Measurements from ENCODE around the gene FCN1. TPM values are rescaled to one million over a fixed set of nuclear protein-coding genes. Genes with fewer than 3 reads are reported as not detected.

FCN1 gene
- total RNA-seq, 1 donor from 2014 or later: not detected

DNA sequence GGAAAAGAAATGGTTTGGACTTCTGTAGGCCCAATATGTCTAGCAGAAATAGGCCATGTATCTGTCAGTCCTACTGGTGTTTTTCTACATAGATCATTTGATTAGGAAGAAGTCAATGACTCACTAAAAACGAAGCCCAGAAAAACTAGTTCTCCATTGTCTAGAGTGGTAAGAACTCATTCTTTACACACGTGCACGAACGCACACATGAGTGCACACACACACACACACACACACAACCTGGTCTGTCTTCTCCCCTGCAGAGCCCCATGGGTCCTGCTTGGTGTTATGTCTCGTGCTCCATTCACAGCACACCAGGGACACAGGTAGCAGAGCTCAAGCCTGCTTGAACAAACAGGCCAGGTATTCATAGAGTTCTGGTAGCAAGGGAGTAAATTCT, 14.9 kb upstream of the FCN1 start:
- Histone ChIP-seq H3K36me3 (ENCODE audit: control insufficient read depth, insufficient read depth, low read length) (no peaks in the 10 kb centered on the region), H3K4me3 (ENCODE audit: low read depth, low read length) (no peak overlapping the region), H3K27me3 (ENCODE audit: control insufficient read depth, insufficient read depth, low read length) (no peaks in the 10 kb centered on the region)
- FAIRE-seq (no peak), DNase-seq (ENCODE audit: low read depth) (no peak)
- TF ChIP-seq, protein P1, sequence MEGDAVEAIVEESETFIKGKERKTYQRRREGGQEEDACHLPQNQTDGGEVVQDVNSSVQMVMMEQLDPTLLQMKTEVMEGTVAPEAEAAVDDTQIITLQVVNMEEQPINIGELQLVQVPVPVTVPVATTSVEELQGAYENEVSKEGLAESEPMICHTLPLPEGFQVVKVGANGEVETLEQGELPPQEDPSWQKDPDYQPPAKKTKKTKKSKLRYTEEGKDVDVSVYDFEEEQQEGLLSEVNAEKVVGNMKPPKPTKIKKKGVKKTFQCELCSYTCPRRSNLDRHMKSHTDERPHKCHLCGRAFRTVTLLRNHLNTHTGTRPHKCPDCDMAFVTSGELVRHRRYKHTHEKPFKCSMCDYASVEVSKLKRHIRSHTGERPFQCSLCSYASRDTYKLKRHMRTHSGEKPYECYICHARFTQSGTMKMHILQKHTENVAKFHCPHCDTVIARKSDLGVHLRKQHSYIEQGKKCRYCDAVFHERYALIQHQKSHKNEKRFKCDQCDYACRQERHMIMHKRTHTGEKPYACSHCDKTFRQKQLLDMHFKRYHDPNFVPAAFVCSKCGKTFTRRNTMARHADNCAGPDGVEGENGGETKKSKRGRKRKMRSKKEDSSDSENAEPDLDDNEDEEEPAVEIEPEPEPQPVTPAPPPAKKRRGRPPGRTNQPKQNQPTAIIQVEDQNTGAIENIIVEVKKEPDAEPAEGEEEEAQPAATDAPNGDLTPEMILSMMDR (IDR thresholded peaks at IDR 0.05; ENCODE audit: insufficient read depth, low read length, severe bottlenecking): no peak

DNA sequence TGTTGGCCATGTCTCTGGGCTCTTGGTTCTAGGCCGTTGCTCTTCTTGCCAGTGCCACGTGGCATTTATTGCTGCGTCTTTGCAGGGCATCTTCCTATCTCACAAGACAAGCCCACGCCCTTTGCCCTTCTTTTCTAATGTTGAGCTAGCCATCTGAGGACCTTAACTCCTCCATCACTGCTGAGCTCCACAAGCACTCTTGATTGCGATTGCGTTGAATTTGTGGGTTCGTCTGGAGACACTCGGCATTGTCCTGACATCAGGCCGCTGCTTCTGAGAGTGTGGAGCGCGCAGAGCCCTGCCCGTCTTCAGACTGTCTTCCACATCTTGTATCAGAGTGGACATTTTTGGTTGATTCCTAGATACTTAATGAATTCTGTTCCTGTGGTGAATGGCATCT, 14.5 kb upstream of the FCN1 start:
- DNase-seq (ENCODE audit: low read depth) (no peak), FAIRE-seq (no peak)
- TF ChIP-seq, protein P1 (IDR thresholded peaks at IDR 0.05; ENCODE audit: insufficient read depth, low read length, severe bottlenecking): no peak
- no peaks in the 10 kb centered on the region for H3K27me3 ChIP-seq (ENCODE audit: control insufficient read depth, insufficient read depth, low read length)
- H3K36me3 ChIP-seq (ENCODE audit: control insufficient read depth, insufficient read depth, low read length): no peaks in the 10 kb centered on the region
- H3K4me3 ChIP-seq (ENCODE audit: low read depth, low read length): no peak overlapping the region

DNA sequence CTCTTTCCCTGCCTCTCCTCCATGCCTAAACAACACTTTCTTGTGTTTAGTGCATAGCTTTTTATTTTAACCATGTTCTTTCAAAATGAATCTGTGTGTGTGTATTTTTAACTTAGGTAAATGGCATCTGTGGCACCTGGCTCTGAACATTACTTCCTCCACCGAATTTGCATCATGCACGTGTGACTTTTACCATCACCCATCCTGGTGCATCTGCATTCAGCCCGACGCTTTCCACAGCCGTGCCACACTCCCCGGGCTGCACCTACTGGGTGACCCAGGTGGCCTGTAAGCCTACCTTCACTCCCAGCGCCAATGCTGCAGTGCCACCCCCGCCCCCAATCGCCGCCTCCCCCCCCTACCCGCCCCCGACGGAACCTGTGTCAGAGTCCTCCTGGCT, 12.7 kb upstream of the FCN1 start:
- TF ChIP-seq, protein P1 (IDR thresholded peaks at IDR 0.05; ENCODE audit: insufficient read depth, low read length, severe bottlenecking): no peak
- Histone ChIP-seq H3K27me3 (ENCODE audit: control insufficient read depth, insufficient read depth, low read length) (no peaks in the 10 kb centered on the region), H3K36me3 (ENCODE audit: control insufficient read depth, insufficient read depth, low read length) (no peaks in the 10 kb centered on the region), H3K4me3 (ENCODE audit: low read depth, low read length) (no peak overlapping the region)
- FAIRE-seq (no peak), DNase-seq (ENCODE audit: low read depth) (no peak)

DNA sequence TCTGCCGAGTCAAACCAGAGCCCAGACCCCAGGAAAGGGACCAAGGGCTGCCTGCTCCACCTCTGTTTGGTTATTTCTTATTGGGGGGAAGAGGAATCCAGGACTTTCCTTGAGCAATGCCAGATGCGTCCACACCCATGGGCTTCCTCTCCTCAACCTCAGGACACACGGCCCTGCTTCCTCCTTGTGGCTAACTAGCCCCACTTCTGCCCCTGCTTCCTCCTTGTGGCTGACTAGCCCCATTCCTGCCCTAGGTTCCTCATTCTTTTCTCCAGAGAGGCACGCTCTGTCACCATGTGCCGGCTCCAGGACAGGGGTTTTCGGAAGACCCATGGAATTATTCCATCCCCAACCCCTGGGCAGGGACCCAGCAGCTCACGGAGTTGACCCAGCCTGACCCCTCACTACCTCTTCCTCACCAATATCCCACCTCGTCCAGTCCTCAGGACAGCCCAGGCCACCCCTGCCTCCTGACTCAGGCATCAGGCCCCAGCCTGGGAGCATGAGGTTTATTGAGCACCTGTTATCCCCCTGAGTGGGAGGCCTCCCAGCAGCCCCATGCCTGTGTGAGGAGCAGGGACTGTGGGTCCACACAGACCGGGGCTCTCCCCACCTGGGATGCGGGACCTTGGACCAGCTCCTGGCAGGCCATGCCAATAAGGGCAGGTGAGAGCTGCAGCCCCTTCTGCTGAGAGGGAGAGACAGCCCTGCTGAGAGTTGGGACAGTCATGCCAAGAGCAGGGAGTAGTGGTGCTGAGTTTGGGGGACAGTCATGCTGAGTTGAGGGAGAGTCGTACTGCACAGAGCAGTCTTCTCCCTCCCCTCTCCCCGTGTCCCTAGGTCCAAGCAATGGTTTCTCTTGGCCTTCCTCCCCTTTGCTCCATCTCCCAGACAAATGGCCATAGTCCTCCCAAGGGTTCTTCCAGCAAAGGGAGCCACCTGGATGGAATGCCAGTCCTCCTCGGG, 11.8 kb upstream of the FCN1 start:
- H3K36me3 ChIP-seq (ENCODE audit: control insufficient read depth, insufficient read depth, low read length): no peaks in the 10 kb centered on the region
- H3K4me3 ChIP-seq (ENCODE audit: low read depth, low read length): no peak overlapping the region
- FAIRE-seq (no peak), DNase-seq (ENCODE audit: low read depth) (no peak)
- no peaks in the 10 kb centered on the region for H3K27me3 ChIP-seq (ENCODE audit: control insufficient read depth, insufficient read depth, low read length)
- TF ChIP-seq, protein P1 (IDR thresholded peaks at IDR 0.05; ENCODE audit: insufficient read depth, low read length, severe bottlenecking): no peak

DNA sequence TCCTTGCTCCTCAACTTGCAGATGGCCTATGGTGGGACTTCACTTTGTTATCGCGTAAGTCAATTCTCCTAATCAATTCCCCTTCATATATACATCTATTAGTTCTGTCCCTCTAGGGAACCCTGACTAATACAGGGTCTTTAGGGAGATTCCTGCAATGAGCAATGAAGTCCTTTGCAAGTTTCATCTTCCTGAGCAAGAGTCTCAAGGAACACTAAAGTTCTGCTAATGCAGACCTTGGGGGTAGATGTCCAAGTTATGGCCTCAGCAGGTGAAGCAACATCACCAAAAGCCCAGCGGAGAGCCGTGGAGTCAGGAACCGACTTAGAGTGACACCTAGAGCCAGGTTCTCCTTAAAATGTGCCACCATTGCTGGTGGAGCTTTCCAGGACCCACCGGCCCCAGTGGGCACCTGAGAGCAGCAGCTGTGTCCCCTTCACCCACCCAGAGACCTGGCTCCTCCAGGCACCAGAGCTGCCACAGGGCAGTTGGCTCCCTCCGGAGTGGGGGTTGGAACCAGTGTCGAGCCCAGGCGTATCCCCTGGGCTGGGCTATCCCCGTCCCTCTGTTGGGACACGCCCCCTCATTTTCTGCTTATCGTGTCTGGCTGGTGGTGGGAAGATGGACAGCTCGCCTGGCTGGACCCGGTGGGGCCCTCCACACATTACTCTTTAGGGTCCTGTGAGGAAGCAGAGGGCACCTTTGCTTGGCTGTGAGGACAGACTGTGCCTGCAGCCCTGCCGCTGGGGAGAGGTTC, 10.9 kb upstream of the FCN1 start:
- TF ChIP-seq, protein P1 (IDR thresholded peaks at IDR 0.05; ENCODE audit: insufficient read depth, low read length, severe bottlenecking): no peak
- DNase-seq (ENCODE audit: low read depth) (no peak), FAIRE-seq (no peak)
- Histone ChIP-seq H3K36me3 (ENCODE audit: control insufficient read depth, insufficient read depth, low read length) (no peaks in the 10 kb centered on the region), H3K27me3 (ENCODE audit: control insufficient read depth, insufficient read depth, low read length) (no peaks in the 10 kb centered on the region), H3K4me3 (ENCODE audit: low read depth, low read length) (no peak overlapping the region)
